SK-N-MC (cell line): ENCODE data around the gene STEAP2.

Source experiments
- DNase-seq: peaks from one replicate; pipeline ENCODE4 v3.0.0-alpha.2; 2011; ENCODE audit warnings: low read depth, low spot score
- H3K27ac ChIP-seq: fragments of 200-600 bp; sonication (generic); 2 replicates; pipeline ENCODE4 v1.5.1; 2016; ENCODE audit warnings: mixed run types
- H3K36me3 ChIP-seq: fragments of 200-600 bp; sonication (generic); 2 replicates; pipeline ENCODE4 v1.6.1; 2017; ENCODE audit warnings: antibody characterized with exemption, low read length, mixed read lengths; ENCODE audit not compliant: insufficient read depth
- H3K4me3 ChIP-seq: fragments of 200-600 bp; sonication (generic); 2 replicates; pipeline ENCODE4 v1.5.1; 2016
- H3K9ac ChIP-seq: fragments of 200-600 bp; sonication (generic); 2 replicates; pipeline ENCODE4 v1.8.0; 2017; ENCODE audit warnings: mixed run types, mixed read lengths; ENCODE audit not compliant: insufficient read length
- H3K9me3 ChIP-seq: fragments of 200-600 bp; sonication (generic); 2 replicates; pipeline ENCODE4 v1.6.1; 2017; ENCODE audit warnings: low read depth, mild to moderate bottlenecking, antibody characterized with exemption, low read length, moderate library complexity, mixed read lengths
- EZH2 ChIP-seq: fragments of 200-600 bp; sonication (generic); IDR thresholded peaks from one replicate; pipeline ENCODE4 v1.6.1; 2017; ENCODE audit warnings: antibody characterized with exemption
- FOXP2 ChIP-seq: optimal IDR thresholded peaks from 2 replicates; pipeline ENCODE3; 2011; ENCODE audit warnings: mild to moderate bottlenecking, moderate library complexity; ENCODE audit not compliant: insufficient read depth; ENCODE audit errors: extremely low read length, control extremely low read depth
- POLR2AphosphoS5 ChIP-seq: IDR thresholded peaks from 2 replicates; pipeline ENCODE4 v1.6.1; 2012; ENCODE audit warnings: mild to moderate bottlenecking, low read depth, low read length, borderline replicate concordance

The STEAP2 gene

GRCh38 chr7:90207956-90208355 lies 3.6 kb upstream of the STEAP2 start:
- Histone ChIP-seq H3K9me3 (peaks cover 3% of the 10 kb centered on the region; the same call in 1 of the 2 replicates), H3K36me3 (peaks cover 12% of the 10 kb centered on the region), H3K9ac (peak overlapping the region; percentile 30), H3K27ac (peak overlapping the region; percentile 99), H3K4me3 (no peak overlapping the region)
- TF ChIP-seq POLR2AphosphoS5 (peak; percentile 46; the same call in 1 of the 2 replicates), FOXP2 (no peak), EZH2 (no peak)
- DNase-seq, result peak; percentile 72

GRCh38 chr7:90209776-90210175 lies 1.8 kb upstream of the STEAP2 start:
- peak; percentile 77 for DNase-seq
- H3K27ac ChIP-seq, result peak overlapping the region; percentile 98
- TF ChIP-seq EZH2, result no peak
- TF ChIP-seq FOXP2, result no peak
- TF ChIP-seq POLR2AphosphoS5, result no peak; the same call in 1 of the 2 replicates
- H3K9me3 ChIP-seq, result peaks cover 3% of the 10 kb centered on the region; the same call in 1 of the 2 replicates
- H3K4me3 ChIP-seq, result peak overlapping the region; percentile 93
- H3K36me3 ChIP-seq, result peaks cover 22% of the 10 kb centered on the region
- peak overlapping the region; percentile 100 for H3K9ac ChIP-seq

GRCh38 chr7:90210475-90210874 lies 1.1 kb upstream of the STEAP2 start:
- peak overlapping the region; percentile 100 for H3K9ac ChIP-seq

GRCh38 chr7:90210981-90211380 lies 559 bp upstream of the STEAP2 start:
- peaks cover 3% of the 10 kb centered on the region; the same call in 1 of the 2 replicates for H3K9me3 ChIP-seq
- H3K36me3 ChIP-seq, result peaks cover 27% of the 10 kb centered on the region
- peak overlapping the region; percentile 93 for H3K4me3 ChIP-seq
- TF ChIP-seq FOXP2 (no peak), POLR2AphosphoS5 (no peak)
- DNase-seq, result no peak
- H3K27ac ChIP-seq, result peak overlapping the region; percentile 98
- peak overlapping the region; percentile 100 for H3K9ac ChIP-seq

More at GRCh38 chr7:90210475-90210874, 1.1 kb upstream of the STEAP2 start:
- peak overlapping the region; percentile 98 for H3K27ac ChIP-seq
- H3K4me3 ChIP-seq, result peak overlapping the region; percentile 93
- no peak for DNase-seq
- H3K9me3 ChIP-seq, result peaks cover 3% of the 10 kb centered on the region; the same call in 1 of the 2 replicates
- TF ChIP-seq EZH2 (no peak), POLR2AphosphoS5 (peak; percentile 32; the same call in 1 of the 2 replicates)
- H3K36me3 ChIP-seq, result peaks cover 27% of the 10 kb centered on the region

GRCh38 chr7:90212149-90212495 lies 582 bp downstream of the STEAP2 start:
- no peak for DNase-seq
- H3K36me3 ChIP-seq, result peaks cover 34% of the 10 kb centered on the region
- H3K9ac ChIP-seq, result peak overlapping the region; percentile 100
- peak overlapping the region; percentile 93 for H3K4me3 ChIP-seq
- TF ChIP-seq POLR2AphosphoS5 (no peak), FOXP2 (no peak), EZH2 (no peak)
- no peaks in the 10 kb centered on the region for H3K9me3 ChIP-seq
- peak overlapping the region; percentile 98 for H3K27ac ChIP-seq

GRCh38 chr7:90213521-90213920 lies 2.0 kb downstream of the STEAP2 start:
- no peak for DNase-seq
- TF ChIP-seq POLR2AphosphoS5 (no peak), EZH2 (no peak), FOXP2 (no peak)
- peak overlapping the region; percentile 93 for H3K4me3 ChIP-seq
- peaks cover 46% of the 10 kb centered on the region for H3K36me3 ChIP-seq
- no peak overlapping the region; the same call in 1 of the 2 replicates for H3K27ac ChIP-seq
- no peaks in the 10 kb centered on the region for H3K9me3 ChIP-seq
- H3K9ac ChIP-seq, result peak overlapping the region; percentile 100

- Histone ChIP-seq H3K9me3 (no peaks in the 10 kb centered on the region), H3K36me3 (peaks cover 52% of the 10 kb centered on the region), H3K4me3 (no peak overlapping the region), H3K27ac (no peak overlapping the region), H3K9ac (no peak overlapping the region)
- TF ChIP-seq POLR2AphosphoS5 (no peak), EZH2 (no peak), FOXP2 (no peak)
- no peak for DNase-seq
Observed at GRCh38 chr7:90216080-90216674, 4.6 kb downstream of the STEAP2 start.

- TF ChIP-seq POLR2AphosphoS5 (no peak), FOXP2 (no peak), EZH2 (no peak)
- Histone ChIP-seq H3K9me3 (no peaks in the 10 kb centered on the region), H3K27ac (no peak overlapping the region), H3K9ac (no peak overlapping the region), H3K4me3 (no peak overlapping the region), H3K36me3 (peaks cover 57% of the 10 kb centered on the region)
- DNase-seq, result no peak
Observed at GRCh38 chr7:90216771-90217170, 5.2 kb downstream of the STEAP2 start.
